Measurements from ENCODE around the gene PDE4A. TPM values are rescaled to one million over a fixed set of nuclear protein-coding genes. Genes with fewer than 3 reads are reported as not detected.

PDE4A gene
- total RNA-seq, 1 donor from 2014 or later: 18.8 TPM

DNA sequence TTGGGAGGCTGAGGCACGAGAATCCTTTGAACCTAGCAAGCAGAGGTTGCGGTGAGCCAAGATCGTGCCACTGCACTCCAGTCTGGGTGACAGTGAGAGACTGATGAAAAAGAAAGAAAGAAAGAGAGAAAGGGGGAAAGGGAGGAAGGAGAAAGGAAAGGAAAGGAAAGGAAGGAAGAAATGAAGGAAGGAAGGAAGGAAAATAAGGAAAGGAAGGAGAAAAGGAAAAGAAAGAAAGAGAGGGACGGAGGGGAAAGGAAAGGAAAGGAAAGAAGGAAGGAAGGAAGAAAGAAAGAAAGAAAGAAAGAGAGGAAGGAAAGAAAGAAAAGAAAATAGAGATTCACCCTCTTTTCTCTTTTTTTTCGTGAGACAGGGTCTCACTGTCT lies 8.7 kb downstream of the PDE4A start:
- Mint-ChIP-seq H3K4me3 (ENCODE audit: unreplicated experiment) (no peak overlapping the region), H3K4me1 (ENCODE audit: low read depth) (peaks cover 15% of the 10 kb centered on the region), H3K36me3 (ENCODE audit: low read depth) (no peaks in the 10 kb centered on the region), H3K27me3 (ENCODE audit: low read depth) (peaks cover 9% of the 10 kb centered on the region), H3K9me3 (ENCODE audit: low read depth) (no peaks in the 10 kb centered on the region), H3K27ac (ENCODE audit: unreplicated experiment) (no peak overlapping the region)
- no peak for DNase-seq (ENCODE audit: low spot score)
- TF ChIP-seq, protein P1, sequence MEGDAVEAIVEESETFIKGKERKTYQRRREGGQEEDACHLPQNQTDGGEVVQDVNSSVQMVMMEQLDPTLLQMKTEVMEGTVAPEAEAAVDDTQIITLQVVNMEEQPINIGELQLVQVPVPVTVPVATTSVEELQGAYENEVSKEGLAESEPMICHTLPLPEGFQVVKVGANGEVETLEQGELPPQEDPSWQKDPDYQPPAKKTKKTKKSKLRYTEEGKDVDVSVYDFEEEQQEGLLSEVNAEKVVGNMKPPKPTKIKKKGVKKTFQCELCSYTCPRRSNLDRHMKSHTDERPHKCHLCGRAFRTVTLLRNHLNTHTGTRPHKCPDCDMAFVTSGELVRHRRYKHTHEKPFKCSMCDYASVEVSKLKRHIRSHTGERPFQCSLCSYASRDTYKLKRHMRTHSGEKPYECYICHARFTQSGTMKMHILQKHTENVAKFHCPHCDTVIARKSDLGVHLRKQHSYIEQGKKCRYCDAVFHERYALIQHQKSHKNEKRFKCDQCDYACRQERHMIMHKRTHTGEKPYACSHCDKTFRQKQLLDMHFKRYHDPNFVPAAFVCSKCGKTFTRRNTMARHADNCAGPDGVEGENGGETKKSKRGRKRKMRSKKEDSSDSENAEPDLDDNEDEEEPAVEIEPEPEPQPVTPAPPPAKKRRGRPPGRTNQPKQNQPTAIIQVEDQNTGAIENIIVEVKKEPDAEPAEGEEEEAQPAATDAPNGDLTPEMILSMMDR (IDR thresholded peaks at IDR 0.05): no peak

DNA sequence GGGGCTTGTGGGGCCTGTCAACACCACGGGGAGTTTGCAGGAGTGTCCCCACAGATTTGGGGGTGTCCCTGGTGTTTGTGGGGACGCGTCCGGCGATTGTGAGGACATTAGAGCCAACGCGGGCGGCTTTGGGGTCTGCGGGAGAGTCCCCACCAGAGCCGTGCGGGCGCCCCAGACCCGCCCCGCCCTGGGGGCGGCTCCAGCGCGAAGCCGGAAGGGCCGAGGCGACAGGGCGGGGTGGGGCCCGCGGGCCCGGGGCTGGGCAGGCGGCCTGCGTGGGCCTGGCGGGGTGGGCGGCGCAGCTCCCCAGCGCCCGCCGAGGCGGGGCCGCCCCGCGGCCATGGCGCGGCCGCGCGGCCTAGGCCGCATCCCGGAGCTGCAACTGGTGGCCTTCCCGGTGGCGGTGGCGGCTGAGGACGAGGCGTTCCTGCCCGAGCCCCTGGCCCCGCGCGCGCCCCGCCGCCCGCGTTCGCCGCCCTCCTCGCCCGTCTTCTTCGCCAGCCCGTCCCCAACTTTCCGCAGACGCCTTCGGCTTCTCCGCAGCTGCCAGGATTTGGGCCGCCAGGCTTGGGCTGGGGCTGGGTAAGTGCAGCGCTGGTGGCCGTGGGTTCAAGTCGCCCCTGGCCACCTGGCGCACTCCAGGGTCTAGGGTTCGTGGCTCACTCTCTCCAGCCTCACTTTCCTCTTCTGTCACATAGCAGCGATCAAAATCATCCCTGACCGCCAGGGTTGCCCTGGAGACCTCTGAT lies 10.3 kb downstream of the PDE4A start:
- no peak for DNase-seq (ENCODE audit: low spot score)
- Mint-ChIP-seq H3K4me1 (ENCODE audit: low read depth) (peaks cover 11% of the 10 kb centered on the region), H3K9me3 (ENCODE audit: low read depth) (no peaks in the 10 kb centered on the region), H3K36me3 (ENCODE audit: low read depth) (no peaks in the 10 kb centered on the region), H3K27ac (ENCODE audit: unreplicated experiment) (peak overlapping the region; percentile 63), H3K27me3 (ENCODE audit: low read depth) (no peaks in the 10 kb centered on the region), H3K4me3 (ENCODE audit: unreplicated experiment) (peak overlapping the region; percentile 80)
- TF ChIP-seq, protein P1 (IDR thresholded peaks at IDR 0.05): no peak

- no peak for DNase-seq (ENCODE audit: low spot score)
- Mint-ChIP-seq H3K36me3 (ENCODE audit: low read depth) (no peaks in the 10 kb centered on the region), H3K9me3 (ENCODE audit: low read depth) (no peaks in the 10 kb centered on the region), H3K4me1 (ENCODE audit: low read depth) (peaks cover 11% of the 10 kb centered on the region), H3K27ac (ENCODE audit: unreplicated experiment) (peak overlapping the region; percentile 86), H3K27me3 (ENCODE audit: low read depth) (no peaks in the 10 kb centered on the region), H3K4me3 (ENCODE audit: unreplicated experiment) (peak overlapping the region; percentile 80)
- TF ChIP-seq, protein P1 (IDR thresholded peaks at IDR 0.05): peak; percentile 16
These were observed 11.1 kb downstream of the PDE4A start for GRCh38 chr19:10431254-10431942.

DNA sequence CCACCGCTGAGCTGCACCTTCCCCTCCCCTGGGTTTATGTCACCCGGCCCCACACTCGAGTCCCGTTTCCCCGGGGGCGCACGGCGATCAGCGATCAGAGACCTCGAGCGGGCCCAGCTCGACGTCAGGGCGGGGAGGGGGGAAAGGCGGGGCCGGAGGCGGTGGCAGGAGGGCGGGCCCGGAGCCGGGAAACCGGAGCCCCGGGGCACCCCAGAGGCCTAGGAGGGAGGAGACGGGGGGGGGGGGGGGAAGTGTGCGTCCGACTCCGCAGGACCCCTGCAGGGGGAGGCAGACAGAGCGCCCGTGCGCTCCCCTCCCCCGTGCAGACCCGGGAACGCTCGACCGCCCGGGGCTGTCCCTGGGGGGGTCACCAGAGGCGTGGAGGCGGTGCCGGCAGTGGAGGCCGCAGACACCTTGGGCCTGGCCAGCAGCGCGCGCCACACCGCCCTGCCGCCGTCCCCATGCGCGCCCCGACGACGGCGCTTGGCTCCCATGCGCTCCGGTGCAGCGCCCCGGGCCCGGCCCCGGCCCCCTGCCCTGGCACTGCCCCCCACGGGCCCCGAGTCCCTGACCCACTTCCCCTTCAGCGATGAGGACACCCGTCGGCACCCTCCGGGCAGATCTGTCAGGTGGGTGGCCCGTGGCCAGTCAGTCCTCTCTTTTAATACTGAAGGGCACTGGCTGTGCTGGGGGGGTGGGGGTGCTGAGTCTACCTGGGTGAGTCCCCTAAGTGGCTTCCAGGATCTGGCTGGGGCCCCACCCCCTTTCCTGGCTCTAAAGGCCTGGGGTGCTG lies 11.8 kb downstream of the PDE4A start:
- no peaks in the 10 kb centered on the region for H3K27me3 Mint-ChIP-seq (ENCODE audit: low read depth)
- no peaks in the 10 kb centered on the region for H3K36me3 Mint-ChIP-seq (ENCODE audit: low read depth)
- no peak for DNase-seq (ENCODE audit: low spot score)
- H3K4me3 Mint-ChIP-seq (ENCODE audit: unreplicated experiment): peak overlapping the region; percentile 80
- no peaks in the 10 kb centered on the region for H3K9me3 Mint-ChIP-seq (ENCODE audit: low read depth)
- peaks cover 11% of the 10 kb centered on the region for H3K4me1 Mint-ChIP-seq (ENCODE audit: low read depth)
- H3K27ac Mint-ChIP-seq (ENCODE audit: unreplicated experiment): peak overlapping the region; percentile 86
- TF ChIP-seq, protein P1 (IDR thresholded peaks at IDR 0.05): no peak

- TF ChIP-seq, protein P1 (IDR thresholded peaks at IDR 0.05): no peak
- H3K36me3 Mint-ChIP-seq (ENCODE audit: low read depth): no peaks in the 10 kb centered on the region
- H3K9me3 Mint-ChIP-seq (ENCODE audit: low read depth): no peaks in the 10 kb centered on the region
- DNase-seq (ENCODE audit: low spot score): no peak
- H3K27me3 Mint-ChIP-seq (ENCODE audit: low read depth): no peaks in the 10 kb centered on the region
- H3K4me1 Mint-ChIP-seq (ENCODE audit: low read depth): peaks cover 11% of the 10 kb centered on the region
- H3K4me3 Mint-ChIP-seq (ENCODE audit: unreplicated experiment): peak overlapping the region; percentile 35
- H3K27ac Mint-ChIP-seq (ENCODE audit: unreplicated experiment): no peak overlapping the region
These were observed 12.4 kb downstream of the PDE4A start for GRCh38 chr19:10432736-10433130.

Data from chondrocyte (in vitro differentiated cells).